Measurements from ENCODE around the gene TP53I13.

The TP53I13 gene

DNA sequence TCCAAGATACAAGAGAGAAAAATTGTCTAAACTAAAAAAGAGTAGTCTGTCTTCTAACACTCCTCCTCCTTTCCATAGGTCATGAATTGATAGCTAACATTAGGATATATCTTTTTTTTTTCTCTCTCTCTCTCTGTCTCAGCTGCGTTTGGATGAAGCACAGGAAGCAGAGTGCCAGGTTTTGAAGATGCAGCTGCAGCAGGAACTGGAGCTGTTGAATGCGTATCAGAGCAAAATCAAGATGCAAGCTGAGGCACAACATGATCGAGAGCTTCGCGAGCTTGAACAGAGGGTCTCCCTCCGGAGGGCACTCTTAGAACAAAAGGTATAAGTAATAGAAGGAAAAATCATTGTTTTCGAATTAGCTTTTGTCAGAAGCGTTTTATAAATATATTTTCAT, 34.5 kb upstream of the TP53I13 start:
- Histone ChIP-seq H3K4me3 (replicated peaks; ENCODE audit: insufficient read depth, low read length) (no peak overlapping the region), H3K27me3 (ENCODE audit: insufficient read depth, poor library complexity, severe bottlenecking) (no peaks in the 10 kb centered on the region), H3K27ac (replicated peaks) (no peak overlapping the region)
- DNase-seq (ENCODE audit: low read depth in 1 of 2, low spot score in 1 of 2) = no peak
- TF ChIP-seq SPI1 (IDR thresholded peaks at IDR 0.05; ENCODE audit: borderline replicate concordance, low read depth) (no peak), POLR2AphosphoS5 (IDR thresholded peaks at IDR 0.05; ENCODE audit: low read depth) (no peak), GABPA (IDR thresholded peaks at IDR 0.05; ENCODE audit: low read depth) (no peak)
- TF ChIP-seq, protein P1, sequence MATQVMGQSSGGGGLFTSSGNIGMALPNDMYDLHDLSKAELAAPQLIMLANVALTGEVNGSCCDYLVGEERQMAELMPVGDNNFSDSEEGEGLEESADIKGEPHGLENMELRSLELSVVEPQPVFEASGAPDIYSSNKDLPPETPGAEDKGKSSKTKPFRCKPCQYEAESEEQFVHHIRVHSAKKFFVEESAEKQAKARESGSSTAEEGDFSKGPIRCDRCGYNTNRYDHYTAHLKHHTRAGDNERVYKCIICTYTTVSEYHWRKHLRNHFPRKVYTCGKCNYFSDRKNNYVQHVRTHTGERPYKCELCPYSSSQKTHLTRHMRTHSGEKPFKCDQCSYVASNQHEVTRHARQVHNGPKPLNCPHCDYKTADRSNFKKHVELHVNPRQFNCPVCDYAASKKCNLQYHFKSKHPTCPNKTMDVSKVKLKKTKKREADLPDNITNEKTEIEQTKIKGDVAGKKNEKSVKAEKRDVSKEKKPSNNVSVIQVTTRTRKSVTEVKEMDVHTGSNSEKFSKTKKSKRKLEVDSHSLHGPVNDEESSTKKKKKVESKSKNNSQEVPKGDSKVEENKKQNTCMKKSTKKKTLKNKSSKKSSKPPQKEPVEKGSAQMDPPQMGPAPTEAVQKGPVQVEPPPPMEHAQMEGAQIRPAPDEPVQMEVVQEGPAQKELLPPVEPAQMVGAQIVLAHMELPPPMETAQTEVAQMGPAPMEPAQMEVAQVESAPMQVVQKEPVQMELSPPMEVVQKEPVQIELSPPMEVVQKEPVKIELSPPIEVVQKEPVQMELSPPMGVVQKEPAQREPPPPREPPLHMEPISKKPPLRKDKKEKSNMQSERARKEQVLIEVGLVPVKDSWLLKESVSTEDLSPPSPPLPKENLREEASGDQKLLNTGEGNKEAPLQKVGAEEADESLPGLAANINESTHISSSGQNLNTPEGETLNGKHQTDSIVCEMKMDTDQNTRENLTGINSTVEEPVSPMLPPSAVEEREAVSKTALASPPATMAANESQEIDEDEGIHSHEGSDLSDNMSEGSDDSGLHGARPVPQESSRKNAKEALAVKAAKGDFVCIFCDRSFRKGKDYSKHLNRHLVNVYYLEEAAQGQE (IDR thresholded peaks at IDR 0.05; ENCODE audit: insufficient replicate concordance, low read depth) = no peak
- TF ChIP-seq, protein P2, sequence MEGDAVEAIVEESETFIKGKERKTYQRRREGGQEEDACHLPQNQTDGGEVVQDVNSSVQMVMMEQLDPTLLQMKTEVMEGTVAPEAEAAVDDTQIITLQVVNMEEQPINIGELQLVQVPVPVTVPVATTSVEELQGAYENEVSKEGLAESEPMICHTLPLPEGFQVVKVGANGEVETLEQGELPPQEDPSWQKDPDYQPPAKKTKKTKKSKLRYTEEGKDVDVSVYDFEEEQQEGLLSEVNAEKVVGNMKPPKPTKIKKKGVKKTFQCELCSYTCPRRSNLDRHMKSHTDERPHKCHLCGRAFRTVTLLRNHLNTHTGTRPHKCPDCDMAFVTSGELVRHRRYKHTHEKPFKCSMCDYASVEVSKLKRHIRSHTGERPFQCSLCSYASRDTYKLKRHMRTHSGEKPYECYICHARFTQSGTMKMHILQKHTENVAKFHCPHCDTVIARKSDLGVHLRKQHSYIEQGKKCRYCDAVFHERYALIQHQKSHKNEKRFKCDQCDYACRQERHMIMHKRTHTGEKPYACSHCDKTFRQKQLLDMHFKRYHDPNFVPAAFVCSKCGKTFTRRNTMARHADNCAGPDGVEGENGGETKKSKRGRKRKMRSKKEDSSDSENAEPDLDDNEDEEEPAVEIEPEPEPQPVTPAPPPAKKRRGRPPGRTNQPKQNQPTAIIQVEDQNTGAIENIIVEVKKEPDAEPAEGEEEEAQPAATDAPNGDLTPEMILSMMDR (IDR thresholded peaks at IDR 0.05; ENCODE audit: insufficient read depth, low read length) = no peak

DNA sequence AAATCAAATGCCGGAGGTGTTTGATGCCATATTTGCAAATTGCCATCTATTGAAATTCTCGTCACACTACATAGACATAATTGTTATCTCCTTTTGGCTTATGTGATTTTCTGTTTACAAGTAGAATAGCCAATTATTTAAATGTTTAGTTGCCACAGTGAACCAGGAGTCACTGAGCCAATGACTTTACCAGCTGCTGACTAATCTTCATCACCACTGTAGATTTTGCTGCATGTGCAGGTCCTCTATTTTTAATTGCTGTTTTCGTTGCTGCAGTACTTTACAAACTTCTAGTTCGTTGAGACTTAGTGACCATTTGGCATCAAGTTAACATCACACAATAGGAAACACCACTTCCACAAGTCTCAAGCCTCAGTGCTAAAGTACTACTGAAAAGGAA, 24.4 kb upstream of the TP53I13 start:
- no peak for DNase-seq (ENCODE audit: low read depth in 1 of 2, low spot score in 1 of 2)
- TF ChIP-seq, protein P1 (IDR thresholded peaks at IDR 0.05; ENCODE audit: insufficient replicate concordance, low read depth) = no peak
- TF ChIP-seq, protein P2 (IDR thresholded peaks at IDR 0.05; ENCODE audit: insufficient read depth, low read length) = no peak
- no peak for TF ChIP-seq POLR2AphosphoS5 (IDR thresholded peaks at IDR 0.05; ENCODE audit: low read depth)
- H3K4me3 ChIP-seq (replicated peaks; ENCODE audit: insufficient read depth, low read length) = no peak overlapping the region
- no peak overlapping the region for H3K27ac ChIP-seq (replicated peaks)
- no peaks in the 10 kb centered on the region for H3K27me3 ChIP-seq (ENCODE audit: insufficient read depth, poor library complexity, severe bottlenecking)

DNA sequence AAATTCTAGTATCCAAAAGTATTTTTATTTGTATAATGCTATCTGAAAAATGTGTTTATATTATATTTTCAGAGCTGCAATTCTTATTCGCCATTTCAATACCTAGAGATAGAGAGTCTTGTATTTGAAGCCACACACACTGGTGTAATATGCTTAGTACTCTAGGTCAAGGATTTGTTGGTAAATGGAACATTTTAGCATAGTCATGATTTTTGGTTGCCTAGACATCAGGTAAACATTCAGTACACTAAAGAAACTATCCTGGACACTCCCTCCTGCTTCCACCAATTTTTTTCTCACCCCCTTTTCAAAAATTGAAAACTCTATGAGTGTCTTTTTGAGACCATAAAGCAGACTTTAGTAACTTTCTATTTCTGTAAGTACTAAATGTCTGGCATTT, 22.4 kb upstream of the TP53I13 start:
- DNase-seq (ENCODE audit: low read depth in 1 of 2, low spot score in 1 of 2) = no peak
- no peak for TF ChIP-seq GABPA (IDR thresholded peaks at IDR 0.05; ENCODE audit: low read depth)
- TF ChIP-seq POLR2AphosphoS5 (IDR thresholded peaks at IDR 0.05; ENCODE audit: low read depth) = no peak
- TF ChIP-seq SPI1 (IDR thresholded peaks at IDR 0.05; ENCODE audit: borderline replicate concordance, low read depth) = no peak
- TF ChIP-seq, protein P1 (IDR thresholded peaks at IDR 0.05; ENCODE audit: insufficient replicate concordance, low read depth) = no peak
- TF ChIP-seq, protein P2 (IDR thresholded peaks at IDR 0.05; ENCODE audit: insufficient read depth, low read length) = no peak
- no peak overlapping the region for H3K27ac ChIP-seq (replicated peaks)
- no peak overlapping the region for H3K4me3 ChIP-seq (replicated peaks; ENCODE audit: insufficient read depth, low read length)
- no peaks in the 10 kb centered on the region for H3K27me3 ChIP-seq (ENCODE audit: insufficient read depth, poor library complexity, severe bottlenecking)

Data from HL-60 (cell line).